Endometrium (tissue), 2 donors: Measurements from ENCODE around the gene OGDH.
A peak's percentile ranks its signal among the peaks of the same experiment; 100 is the strongest.
"Not testable (repeated sequence)": the region's sequence is repeated elsewhere in the genome, so short reads cannot be mapped to it uniquely, and the experiment has no call there.

Experiments used
- FAIRE-seq: peaks from 2 replicates; lab custom pipeline; 2012; peaks lifted over from hg19 to GRCh38; lab: Jason Lieb, UNC
- donor health status: control.
- donor health status: control.

OGDH gene

DNA sequence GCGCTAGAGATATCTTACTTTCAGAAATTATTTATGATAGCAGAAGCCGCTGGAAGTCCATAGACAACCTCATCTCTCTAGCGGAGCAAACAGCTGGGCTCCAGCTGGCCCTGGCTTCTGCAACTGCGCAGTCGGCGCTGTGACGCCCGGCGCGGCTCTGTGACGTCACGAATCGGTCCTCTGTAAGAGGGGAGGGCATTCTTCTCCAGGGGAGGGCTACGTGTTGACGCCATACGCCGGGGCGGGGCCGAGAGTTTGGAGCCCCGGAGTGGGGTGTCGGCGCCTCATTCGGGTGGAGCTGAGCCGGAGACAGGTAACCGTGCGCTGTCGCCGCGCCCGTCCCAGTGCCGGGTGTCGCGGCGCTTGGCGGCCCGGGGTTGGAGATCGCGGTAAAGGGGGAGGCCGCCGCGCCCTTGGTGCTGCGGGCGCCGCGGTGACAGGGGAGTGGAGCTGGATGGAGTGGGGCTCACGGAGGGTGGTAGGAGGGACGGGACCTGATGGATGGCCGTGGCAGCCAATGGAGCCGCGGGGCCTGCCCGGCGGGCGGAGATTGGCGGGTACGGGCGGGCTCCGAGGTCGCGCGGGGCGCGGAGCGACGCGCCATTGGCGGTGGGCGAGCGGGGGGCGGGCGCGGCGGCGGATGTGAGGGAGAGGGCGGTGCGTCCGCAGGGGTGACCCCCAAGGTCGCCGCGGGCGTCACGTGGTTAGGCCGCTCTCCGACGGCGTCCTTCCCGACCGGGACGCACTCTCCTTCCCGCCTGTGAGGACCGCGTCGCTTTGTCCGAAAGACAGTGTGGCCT, at the start of gene OGDH:
Gene OGDH, plus strand, starts transcription at position 287 of the 800 bp plus-strand sequence. CDS start 17,717 bp downstream, outside the sequence.
- peak; percentile 71 for FAIRE-seq

GRCh38 chr7:44557485-44557884, 48.9 kb upstream of the OGDH start:
- FAIRE-seq = no peak

DNA sequence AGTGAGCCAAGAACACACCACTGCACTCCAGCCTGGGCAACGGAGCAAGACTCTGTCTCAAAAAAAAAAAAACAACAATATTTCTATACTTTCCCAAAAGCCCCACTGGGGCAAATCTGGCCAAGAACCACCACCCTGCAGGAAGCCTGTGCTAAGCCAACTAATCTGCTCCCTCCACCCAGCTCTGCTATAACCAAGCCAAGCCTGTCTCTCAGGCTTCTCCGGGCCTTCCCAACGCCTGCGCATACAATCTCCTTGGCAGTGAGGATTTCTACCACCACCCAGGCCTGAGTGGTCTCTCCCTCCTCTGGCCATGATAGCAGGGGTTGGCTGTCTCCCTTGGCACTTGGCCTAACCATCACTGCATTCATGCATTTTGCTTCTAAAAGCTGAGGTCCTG, 46.9 kb upstream of the OGDH start:
- no peak for FAIRE-seq

DNA sequence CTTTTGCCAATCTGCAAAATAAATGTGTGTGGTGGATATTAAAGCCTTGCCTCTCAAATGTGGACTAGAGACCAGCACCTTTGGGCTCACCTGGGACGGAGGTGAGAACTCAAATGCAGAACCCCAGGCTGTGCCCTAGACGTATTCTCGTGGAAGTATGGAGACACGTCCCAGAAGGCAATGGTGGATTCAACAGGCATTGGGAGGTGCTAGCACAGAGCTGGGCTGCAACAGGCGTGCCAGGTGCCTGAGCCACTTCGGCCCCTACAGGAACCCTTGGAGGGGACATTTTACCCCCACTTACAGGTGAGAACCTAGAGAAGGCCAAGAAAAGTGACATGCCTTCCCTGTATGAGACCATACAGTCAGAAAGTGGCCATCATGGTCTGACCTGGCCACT, 44.9 kb upstream of the OGDH start:
- no peak for FAIRE-seq

DNA sequence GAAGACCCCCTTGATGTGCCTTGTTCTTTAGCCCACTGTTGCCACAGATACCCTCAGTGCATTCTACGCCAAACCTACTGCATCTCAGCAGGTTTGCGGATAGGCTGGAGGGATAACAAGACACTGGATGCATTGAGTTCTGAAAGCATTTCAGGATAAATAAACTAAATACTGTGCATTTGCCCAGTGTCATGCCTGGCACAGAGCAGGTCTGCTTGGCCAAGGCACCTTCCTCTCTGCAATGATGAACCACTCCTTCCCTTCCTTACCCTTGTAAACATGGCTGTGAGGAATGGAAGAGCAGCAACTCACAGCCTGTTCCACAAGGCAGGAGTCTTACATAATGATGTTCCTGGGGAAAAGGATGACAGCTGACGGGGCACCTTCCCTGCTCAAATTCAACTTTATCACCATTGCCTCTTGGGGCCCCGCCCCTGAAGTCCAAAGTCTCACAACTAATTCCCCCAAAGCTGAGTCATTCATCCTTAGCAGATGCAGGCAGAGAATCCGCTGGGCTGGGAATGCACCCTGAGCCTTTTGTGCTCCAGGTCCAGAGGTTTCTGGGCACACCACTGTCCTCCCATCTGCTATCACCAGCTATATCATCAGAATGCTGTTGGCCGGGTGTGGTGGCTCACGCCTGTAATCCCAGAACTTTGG, 44.3 kb upstream of the OGDH start:
- FAIRE-seq = no peak

DNA sequence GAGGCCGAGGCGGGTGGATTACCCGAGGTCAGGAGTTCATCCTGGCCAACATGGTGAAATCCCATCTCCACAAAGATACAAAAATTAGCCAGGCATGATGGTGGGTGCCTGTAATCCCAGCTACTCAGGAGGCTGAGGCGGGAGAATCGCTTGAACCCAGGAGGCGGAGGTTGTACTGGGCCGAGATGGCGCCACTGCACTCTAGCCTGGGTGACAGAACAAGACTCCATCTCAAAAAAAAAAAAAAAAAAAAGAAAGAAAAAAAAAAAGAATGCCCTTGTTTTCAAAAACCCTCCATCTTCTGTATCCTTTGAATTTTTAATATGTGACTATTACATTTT, 43.8 kb upstream of the OGDH start:
- FAIRE-seq = not testable (repeated sequence)

DNA sequence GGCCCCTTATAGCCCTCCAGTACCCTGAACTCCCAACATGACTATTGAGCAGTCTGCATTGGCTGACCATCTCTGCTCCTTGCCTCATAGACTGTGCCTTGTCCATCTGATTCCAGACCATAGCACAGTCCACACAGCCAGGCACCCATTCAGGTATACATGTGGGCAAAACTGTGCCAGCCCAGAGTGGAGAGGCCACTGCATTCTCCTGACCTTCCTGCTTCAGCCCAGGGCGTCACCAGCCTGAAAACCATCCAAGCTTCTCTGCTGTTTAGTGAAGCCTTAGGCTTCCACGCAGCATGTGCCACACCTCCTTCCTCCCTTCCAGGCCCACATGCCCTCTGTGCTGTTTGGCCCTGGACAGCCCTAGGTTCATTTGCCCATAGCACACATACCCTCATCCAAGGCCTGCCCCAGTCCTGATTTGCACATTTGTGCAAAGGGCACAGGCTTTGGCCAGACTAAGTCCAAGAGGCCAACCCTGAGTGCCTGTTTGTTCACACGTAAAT, 43.2 kb upstream of the OGDH start:
- no peak for FAIRE-seq

DNA sequence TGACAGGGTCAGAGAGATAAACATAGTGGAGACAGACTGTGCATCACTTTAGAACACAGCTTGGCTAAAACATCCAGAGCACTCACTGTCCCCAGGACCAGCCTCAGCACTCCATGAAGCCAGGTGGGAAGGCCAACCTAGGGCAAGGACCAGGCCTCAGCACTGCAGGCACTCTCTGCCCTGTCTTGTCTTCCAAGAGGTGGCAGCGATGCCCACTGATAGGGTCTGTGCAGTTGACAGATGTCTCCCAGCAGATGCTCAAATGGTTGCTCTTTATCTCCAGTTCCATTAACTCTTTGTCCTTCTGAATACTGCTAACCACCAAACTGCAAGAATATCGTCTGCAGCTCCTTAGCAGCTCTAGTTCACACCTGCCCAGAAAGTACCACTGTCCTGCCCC, 41.8 kb upstream of the OGDH start:
- no peak for FAIRE-seq

DNA sequence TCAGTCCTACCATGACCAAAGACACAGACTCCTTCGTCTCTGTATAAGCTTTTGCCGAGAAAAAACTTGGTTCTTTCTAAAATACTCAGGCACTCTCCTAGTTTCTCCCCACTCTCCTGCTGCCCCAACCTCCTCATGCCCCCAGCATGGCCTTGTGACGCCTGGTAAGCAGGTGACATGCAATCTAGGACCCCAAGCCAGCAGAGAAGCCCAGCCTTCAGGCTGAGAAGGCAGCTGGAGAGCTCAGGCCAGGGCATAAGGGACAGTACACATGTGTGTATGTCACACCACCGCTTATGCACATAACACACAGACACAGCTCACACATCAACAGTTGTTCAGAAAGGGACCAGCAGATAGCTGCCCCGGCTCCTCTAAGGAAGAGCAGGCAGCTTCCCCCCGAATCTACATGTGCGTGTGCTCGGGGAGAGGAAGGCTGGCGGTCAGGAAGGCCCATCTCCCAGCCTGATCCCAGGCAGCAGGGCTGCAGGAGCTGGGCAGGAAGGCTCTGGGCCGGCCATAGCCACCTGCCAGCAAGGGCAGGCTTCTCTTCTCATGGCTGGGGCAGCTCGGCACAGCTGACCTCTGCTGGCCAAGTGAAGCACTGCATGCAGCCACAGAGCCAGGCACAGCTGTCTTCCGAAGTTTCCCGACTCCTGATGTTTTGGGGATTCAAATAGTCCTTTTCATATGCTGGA, 41.2 kb upstream of the OGDH start:
- no peak for FAIRE-seq

GRCh38 chr7:44565795-44566559, 40.5 kb upstream of the OGDH start:
- FAIRE-seq = no peak

GRCh38 chr7:44566680-44567079, 39.7 kb upstream of the OGDH start:
- no peak for FAIRE-seq

GRCh38 chr7:44567884-44568283, 38.5 kb upstream of the OGDH start:
- no peak for FAIRE-seq

DNA sequence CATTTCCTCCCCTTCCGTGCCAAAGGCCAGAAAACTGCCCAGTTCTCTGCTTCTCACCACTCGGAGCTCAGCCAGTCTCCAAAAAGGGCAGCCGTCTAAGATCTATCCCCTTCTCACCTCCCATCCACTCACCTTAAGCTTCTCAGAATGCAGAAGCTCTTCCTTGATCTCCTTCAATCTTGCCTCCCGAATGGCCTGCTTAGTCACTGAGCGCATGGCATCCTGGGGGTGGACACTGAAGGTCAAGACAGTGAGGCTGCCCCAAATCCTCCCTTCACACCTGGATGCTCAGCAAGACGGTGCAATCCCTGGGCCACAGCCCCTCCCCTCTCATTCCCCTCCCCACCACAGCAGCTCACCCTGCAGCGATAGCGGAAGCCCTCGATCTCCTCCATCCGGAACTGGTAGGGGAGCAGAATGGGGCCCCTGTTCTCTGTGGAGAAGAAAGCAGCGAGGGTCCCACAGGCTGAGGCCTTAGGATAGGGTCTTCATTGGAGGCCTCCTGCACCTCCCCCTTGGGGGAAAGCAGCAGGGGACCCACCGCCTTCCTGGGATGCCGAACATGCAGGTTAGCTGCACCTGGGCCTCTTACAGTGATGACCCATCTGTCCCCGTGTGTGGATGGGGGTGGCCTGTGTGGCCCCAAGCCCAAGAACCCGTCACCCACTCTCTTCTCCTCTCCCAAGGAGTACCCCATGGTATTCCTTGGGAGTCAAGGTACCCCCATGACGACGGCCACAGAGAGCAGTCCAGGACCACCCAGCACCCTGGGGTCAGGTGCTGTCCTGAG, 37.5 kb upstream of the OGDH start:
- no peak for FAIRE-seq

DNA sequence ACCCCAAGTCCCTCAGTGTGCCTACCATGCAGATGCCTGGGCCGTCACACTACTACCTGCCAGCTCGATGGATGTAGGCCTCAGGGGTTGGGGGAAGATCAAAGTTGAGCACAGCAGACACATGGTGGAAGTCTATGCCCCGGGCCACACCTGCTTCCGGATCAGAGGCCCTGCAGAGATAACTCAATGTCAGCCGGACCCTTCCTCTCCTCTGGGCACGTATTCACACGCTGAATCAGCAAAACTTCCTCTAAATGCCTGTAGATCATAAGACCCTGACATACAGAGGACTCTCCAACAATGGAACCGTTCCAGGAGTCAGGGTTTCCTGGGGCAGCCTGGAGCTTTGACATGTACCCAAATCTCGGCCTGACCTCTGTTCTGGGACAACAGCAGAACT, 36.5 kb upstream of the OGDH start:
- no peak for FAIRE-seq

DNA sequence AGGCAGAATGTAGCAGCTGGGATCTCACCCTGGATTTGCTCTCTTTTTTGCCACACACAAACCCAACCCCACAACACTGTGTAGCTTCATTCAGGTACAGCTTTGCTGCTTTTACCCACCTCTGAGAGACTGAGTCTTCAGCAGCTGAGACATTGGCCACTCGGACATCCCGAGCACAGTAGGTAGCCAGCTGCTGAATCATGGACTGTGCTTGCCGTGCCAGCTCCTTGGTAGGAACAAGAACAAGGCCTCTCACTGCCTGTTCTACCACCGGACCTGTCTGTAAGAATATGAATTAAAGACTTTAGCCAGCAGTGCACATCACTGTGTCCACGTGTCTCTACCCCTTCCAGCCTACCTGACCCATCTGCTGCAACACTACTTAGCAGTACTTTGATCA, 33.7 kb upstream of the OGDH start:
- FAIRE-seq = no peak

- no peak for FAIRE-seq
Observed at GRCh38 chr7:44573464-44574286, 32.8 kb upstream of the OGDH start, which contains the start of gene DDX56. DDX56 (minus strand) TSS chr7:44573908; CDS start chr7:44573895, 13 bp downstream.

- no peak for FAIRE-seq
Observed at GRCh38 chr7:44574287-44574872, 32.0 kb upstream of the OGDH start.

- no peak for FAIRE-seq
Observed at GRCh38 chr7:44575054-44575453, 31.4 kb upstream of the OGDH start.

GRCh38 chr7:44576228-44576627, 30.2 kb upstream of the OGDH start:
- no peak for FAIRE-seq
